Aorta (tissue), 5 donors: Measurements from ENCODE around the gene HLA-DMB. TPM values are rescaled to one million over a fixed set of nuclear protein-coding genes. Genes with fewer than 3 reads are reported as not detected.

Experiments used
- ATAC-seq: fragments of 200-7000 bp; cut with Tn5 transposase; one replicate; pipeline ENCODE4 v1.9.1; 2022; ENCODE audit warnings: moderate library complexity; ENCODE audit not compliant: low FRiP score
- DNase-seq, 2 donors: peaks; one replicate each; pipeline ENCODE4 v3.0.0-alpha.2; 2020
- H3K27ac ChIP-seq, 2 donors: one replicate each; pipeline ENCODE4 v1.5.1; 2013; ENCODE audit warnings: low read length in 2 of 2, mild to moderate bottlenecking in 2 of 2, moderate library complexity in 2 of 2, control low read depth in 1 of 2, inconsistent platforms in 1 of 2, low read depth in 1 of 2
- H3K27me3 ChIP-seq, 2 donors: one replicate each; pipeline ENCODE4 v1.6.1; 2013; ENCODE audit warnings: control low read depth in 1 of 2, low read length in 1 of 2, mild to moderate bottlenecking in 1 of 2, moderate library complexity in 1 of 2; ENCODE audit not compliant: insufficient read depth in 2 of 2, control insufficient read depth in 1 of 2
- H3K36me3 ChIP-seq, 2 donors: one replicate each; pipeline ENCODE4 v1.6.1; 2013; ENCODE audit warnings: control low read depth in 1 of 2, low read length in 1 of 2, mild to moderate bottlenecking in 1 of 2; ENCODE audit not compliant: insufficient read depth in 2 of 2, control insufficient read depth in 1 of 2
- H3K4me1 ChIP-seq, 2 donors: one replicate each; pipeline ENCODE4 v1.6.1; 2013; ENCODE audit warnings: low read length in 2 of 2, control low read depth in 1 of 2, mild to moderate bottlenecking in 1 of 2, moderate library complexity in 1 of 2; ENCODE audit not compliant: insufficient read depth in 2 of 2, control insufficient read depth in 1 of 2
- H3K4me3 ChIP-seq, 2 donors: one replicate each; pipeline ENCODE4 v1.5.1; 2013; ENCODE audit warnings: low read length in 2 of 2, control low read depth in 1 of 2, mild to moderate bottlenecking in 1 of 2
- H3K9me3 ChIP-seq: one replicate; pipeline ENCODE4 v1.6.1; 2013; ENCODE audit warnings: mild to moderate bottlenecking, low read length; ENCODE audit not compliant: control insufficient read depth
- WGBS, 2 donors: extraction: QIAGEN DNeasy Blood & Tissue Kit; methylation state at CpG; one replicate each; pipeline ENCODE4 v1.1.7; 2013; 5-methylcytosine and 5-hydroxymethylcytosine counted together
- intact Hi-C, 2 donors: fragments of 100-400 bp; cut with DNase I; formaldehyde crosslinking; loops; one replicate each; pipeline versions ENCODE4 v1.14.2 to v1.15.0; 2022
- polyA plus RNA-seq, 2 donors: library from polyadenylated mRNA; stranded (reverse); fragments of 200-250 nt; gene quantifications; one replicate each; pipeline ENCODE4 v1.2.3, GENCODE V29; 2013
- total RNA-seq, 2 donors: library from RNA; stranded (reverse); fragmentation: NEBNext Ultra II Directional; extraction: Animal tissue kit (Norgen Biotek cat#: 25700); gene quantifications; one replicate each; pipeline ENCODE4 v1.2.1, GENCODE V29; 2021
- donor health status: healthy with polysubstance abuse.
- donor health status: Bipolar disorder and iron deficiency.
- donor health status: DM: no; HTN: no; CAD: no.
- donor health status: DM: no; HTN: no; CAD: no.
- donor health status: DM: yes; HTN: yes; CAD: no.

The HLA-DMB gene
- total and polyA plus RNA-seq, 4 donors = 3.6 to 73.1 (median 27.9) TPM

DNA sequence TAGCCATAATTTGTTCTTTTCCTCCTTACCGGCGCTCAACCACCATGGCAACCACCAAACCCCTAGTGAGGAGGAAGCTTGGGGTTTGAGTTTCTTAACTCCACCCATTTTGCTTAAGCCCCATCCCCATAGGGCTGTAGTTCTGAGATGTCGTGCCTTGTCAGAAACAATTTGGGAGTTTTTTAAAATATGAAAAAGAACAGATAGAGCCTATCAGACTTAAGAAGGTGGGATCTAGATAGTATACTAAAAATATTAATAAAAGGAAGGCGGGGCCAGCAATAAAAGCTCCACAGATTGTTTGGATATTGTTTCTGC, 33.1 kb upstream of the HLA-DMB start:
- no peak for DNase-seq
- H3K9me3 ChIP-seq = no peaks in the 10 kb centered on the region
- peaks cover 0 to 2% of the 10 kb centered on the region in 2 donors for H3K27me3 ChIP-seq
- no peak overlapping the region for H3K27ac ChIP-seq
- H3K36me3 ChIP-seq = peaks cover 10 to 24% of the 10 kb centered on the region in 2 donors
- H3K4me3 ChIP-seq = peak overlapping the region; percentile 83 to 91
- intact Hi-C loops = loop anchor here (5.0 to 10.0 kb wide), 3 partner anchors 132 to 779 kb away; partner anchors contain the start of genes GPSM3 (in 1 of the 2), PBX2 (in 1 of the 2) and PSMB8 (in 1 of the 2)
- WGBS, 2 donors = 0 to 1% methylated on average over 4 of the region's 4 CpGs
- ATAC-seq = no peak
- H3K4me1 ChIP-seq = no peaks in the 10 kb centered on the region

- Histone ChIP-seq H3K27ac (no peak overlapping the region), H3K9me3 (no peaks in the 10 kb centered on the region), H3K36me3 (peaks cover 5 to 22% of the 10 kb centered on the region in 2 donors), H3K4me3 (peak overlapping the region; percentile 83 to 91), H3K27me3 (peaks cover 0 to 2% of the 10 kb centered on the region in 2 donors), H3K4me1 (no peaks in the 10 kb centered on the region)
- intact Hi-C loops = loop anchor here (2.0 to 10.0 kb wide), 4 partner anchors 131 to 779 kb away; partner anchors contain the start of genes GPSM3 (in 1 of the 2), PBX2 (in 1 of the 2), PSMB8 (in 1 of the 2) and ZBTB22 (in 1 of the 2)
- peak in 1 of 2 donors; percentile 79 for DNase-seq
- 0% methylated on average over 23 of the region's 23 CpGs for WGBS, 2 donors
- ATAC-seq = no peak
Observed at GRCh38 chr6:32973144-32974015, 32.6 kb upstream of the HLA-DMB start.

GRCh38 chr6:32972353-32973143, 31.7 kb upstream of the HLA-DMB start:
- intact Hi-C loops = loop anchor here (2.0 to 10.0 kb wide), 4 partner anchors 130 to 778 kb away; partner anchors contain the start of genes GPSM3 (in 1 of the 2), PBX2 (in 1 of the 2), PSMB8 (in 1 of the 2) and ZBTB22 (in 1 of the 2)
- peak; percentile 70 to 84 for DNase-seq
- Histone ChIP-seq H3K27ac (peak overlapping the region in 1 of 2 donors; percentile 19), H3K9me3 (no peaks in the 10 kb centered on the region), H3K36me3 (peaks cover 3 to 20% of the 10 kb centered on the region in 2 donors), H3K4me1 (no peaks in the 10 kb centered on the region), H3K4me3 (peak overlapping the region; percentile 83 to 91), H3K27me3 (peaks cover 0 to 2% of the 10 kb centered on the region in 2 donors)
- ATAC-seq = no peak
- 0 to 1% methylated on average over 70 of the region's 70 CpGs for WGBS, 2 donors

GRCh38 chr6:32971581-32972352, 30.9 kb upstream of the HLA-DMB start:
- H3K36me3 ChIP-seq = peaks cover 0 to 15% of the 10 kb centered on the region in 2 donors
- intact Hi-C loops = loop anchor here (2.0 to 10.0 kb wide), 4 partner anchors 129 to 777 kb away; partner anchors contain the start of genes GPSM3 (in 1 of the 2), PBX2 (in 1 of the 2), PSMB8 (in 1 of the 2) and ZBTB22 (in 1 of the 2)
- peak overlapping the region; percentile 96 to 97 for H3K4me3 ChIP-seq
- DNase-seq (peak; percentile 99 to 100), ATAC-seq (peak; percentile 83)
- peaks cover 0 to 2% of the 10 kb centered on the region in 2 donors for H3K27me3 ChIP-seq
- H3K9me3 ChIP-seq = no peaks in the 10 kb centered on the region
- H3K4me1 ChIP-seq = no peaks in the 10 kb centered on the region
- WGBS, 2 donors = 0% methylated on average over 57 to 58 of the region's 58 CpGs
- peak overlapping the region; percentile 100 for H3K27ac ChIP-seq

DNA sequence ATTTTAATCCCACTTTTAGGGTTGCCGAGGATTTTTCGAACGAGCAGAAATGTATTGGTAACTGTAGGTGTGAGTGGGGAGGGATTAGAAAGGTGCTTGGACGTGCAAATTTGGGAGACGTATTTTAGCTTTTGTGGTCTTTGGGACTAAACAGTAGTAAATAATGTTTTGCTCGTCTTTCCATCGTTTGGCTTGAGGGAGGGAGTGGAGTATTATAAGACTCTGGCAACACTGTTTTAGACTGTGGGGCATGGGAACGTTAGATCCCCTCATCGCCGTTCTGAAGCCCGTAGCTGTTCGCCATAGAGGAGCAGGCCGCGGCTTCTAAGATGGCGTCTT, 30.4 kb upstream of the HLA-DMB start:
- no peaks in the 10 kb centered on the region for H3K4me1 ChIP-seq
- ATAC-seq (no peak), DNase-seq (no peak)
- peak overlapping the region; percentile 100 for H3K27ac ChIP-seq
- H3K4me3 ChIP-seq = peak overlapping the region; percentile 96 to 97
- intact Hi-C loops = loop anchor here (5.0 to 10.0 kb wide), 3 partner anchors 129 to 776 kb away; partner anchors contain the start of genes GPSM3 (in 1 of the 2), PBX2 (in 1 of the 2) and PSMB8 (in 1 of the 2)
- peaks cover 0 to 2% of the 10 kb centered on the region in 2 donors for H3K27me3 ChIP-seq
- WGBS, 2 donors = 0% methylated on average over 15 of the region's 15 CpGs
- H3K9me3 ChIP-seq = no peaks in the 10 kb centered on the region
- peaks cover 0 to 12% of the 10 kb centered on the region in 2 donors for H3K36me3 ChIP-seq

DNA sequence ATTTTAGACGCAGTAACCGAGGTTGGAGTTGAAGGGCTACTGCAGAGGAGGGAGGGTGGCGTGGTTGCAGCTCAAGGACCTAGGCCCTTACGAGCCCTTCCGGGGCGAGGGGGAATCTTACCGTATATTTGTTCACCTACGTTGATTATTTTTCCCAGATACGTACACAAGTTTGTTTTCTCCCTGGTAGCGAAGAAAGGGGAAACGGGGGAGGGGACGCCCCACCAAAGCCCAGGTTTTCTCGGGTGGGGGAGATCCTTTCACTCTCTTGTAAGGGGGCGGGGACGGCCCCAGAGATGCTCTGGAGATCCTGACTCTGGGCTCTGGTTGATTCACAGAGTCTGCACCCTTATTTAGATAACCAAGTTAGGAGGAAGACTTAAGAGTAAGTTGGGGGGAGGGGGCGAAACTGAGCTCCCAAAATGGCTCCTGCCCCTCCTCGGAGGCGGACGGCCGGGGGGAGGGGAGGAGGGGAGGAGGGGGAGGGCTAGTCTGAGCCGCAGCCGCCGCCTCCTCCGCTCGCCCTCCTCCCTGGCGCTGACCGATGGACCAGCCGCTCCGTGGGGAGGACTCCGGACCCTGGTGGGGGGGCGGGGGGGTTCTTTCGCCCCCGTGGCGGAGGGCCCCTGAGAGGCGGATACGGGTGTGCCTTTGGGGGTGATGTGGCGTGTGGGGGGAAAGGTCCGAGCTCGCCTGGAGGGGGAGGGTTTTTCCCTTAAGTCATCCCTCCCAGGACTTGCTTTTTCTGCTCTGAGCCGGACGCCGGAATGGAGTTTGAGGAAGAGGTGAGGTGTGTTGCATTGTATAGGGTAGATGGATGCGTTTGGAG, 29.8 kb upstream of the HLA-DMB start:
- intact Hi-C loops = loop anchor here (5.0 to 10.0 kb wide), 3 partner anchors 128 to 776 kb away; partner anchors contain the start of genes GPSM3 (in 1 of the 2), PBX2 (in 1 of the 2) and PSMB8 (in 1 of the 2)
- H3K4me3 ChIP-seq = peak overlapping the region; percentile 96 to 97

GRCh38 chr6:32969685-32970412, 29.0 kb upstream of the HLA-DMB start:
- DNase-seq (peak; percentile 85 to 87), ATAC-seq (peak; percentile 28)
- H3K4me3 ChIP-seq = peak overlapping the region; percentile 95 to 96
- intact Hi-C loops = loop anchor here (5.0 to 10.0 kb wide), 4 partner anchors 128 to 775 kb away; partner anchors contain the start of genes GPSM3 (in 1 of the 2), HSD17B8 (in 1 of the 2), PBX2 (in 1 of the 2) and PSMB8 (in 1 of the 2)
- WGBS, 2 donors = 1% methylated on average over 19 of the region's 19 CpGs
- peak overlapping the region; percentile 98 to 99 for H3K27ac ChIP-seq
- peaks cover 0 to 6% of the 10 kb centered on the region in 2 donors for H3K36me3 ChIP-seq
- H3K9me3 ChIP-seq = no peaks in the 10 kb centered on the region
- no peaks in the 10 kb centered on the region for H3K4me1 ChIP-seq
- H3K27me3 ChIP-seq = peaks cover 0 to 2% of the 10 kb centered on the region in 2 donors

More for the DNA sequence above, 29.8 kb upstream of the HLA-DMB start:
- Histone ChIP-seq H3K36me3 (peaks cover 0 to 7% of the 10 kb centered on the region in 2 donors), H3K4me1 (no peaks in the 10 kb centered on the region), H3K27ac (peak overlapping the region; percentile 100), H3K9me3 (no peaks in the 10 kb centered on the region), H3K27me3 (peaks cover 0 to 2% of the 10 kb centered on the region in 2 donors)
- WGBS, 2 donors = 1% methylated on average over 29 to 43 of the region's 43 CpGs
- DNase-seq (peak; percentile 96 to 97), ATAC-seq (peak; percentile 74)
